ENCODE data around the gene B3GNT9.
"Not testable (repeated sequence)": the region's sequence is repeated elsewhere in the genome, so short reads cannot be mapped to it uniquely, and the experiment has no call there.

Gene B3GNT9

GRCh38 chr16:67142342-67142741 lies 8.5 kb downstream of the B3GNT9 start:
- no peaks in the 10 kb centered on the region for H3K27me3 ChIP-seq (ENCODE audit: control insufficient read depth in 2 of 2, insufficient read depth in 2 of 2, low read length in 2 of 2)
- no peak overlapping the region for H3K9ac ChIP-seq (ENCODE audit: low read depth in 1 of 2, low read length in 2 of 2)
- H3K36me3 ChIP-seq (ENCODE audit: control insufficient read depth in 2 of 2, insufficient read depth in 2 of 2, low read length in 2 of 2) = peaks cover 67 to 82% of the 10 kb centered on the region in 2 donors
- no peaks in the 10 kb centered on the region for H3K4me1 ChIP-seq (ENCODE audit: control insufficient read depth in 2 of 2, insufficient read depth in 2 of 2, low read length in 2 of 2)
- no peak overlapping the region for H3K27ac ChIP-seq (ENCODE audit: low read depth in 2 of 2, low read length in 2 of 2)
- no peaks in the 10 kb centered on the region for H3K9me3 ChIP-seq (ENCODE audit: control insufficient read depth in 2 of 2, low read length in 2 of 2)
- H3K4me3 ChIP-seq (ENCODE audit: low read length in 2 of 2) = no peak overlapping the region

GRCh38 chr16:67141391-67141790 lies 9.4 kb downstream of the B3GNT9 start:
- Histone ChIP-seq H3K27ac (ENCODE audit: low read depth in 2 of 2, low read length in 2 of 2) (no peak overlapping the region), H3K4me3 (ENCODE audit: low read length in 2 of 2) (no peak overlapping the region), H3K4me1 (ENCODE audit: control insufficient read depth in 2 of 2, insufficient read depth in 2 of 2, low read length in 2 of 2) (no peaks in the 10 kb centered on the region), H3K9ac (ENCODE audit: low read depth in 1 of 2, low read length in 2 of 2) (no peak overlapping the region), H3K27me3 (ENCODE audit: control insufficient read depth in 2 of 2, insufficient read depth in 2 of 2, low read length in 2 of 2) (no peaks in the 10 kb centered on the region), H3K36me3 (ENCODE audit: control insufficient read depth in 2 of 2, insufficient read depth in 2 of 2, low read length in 2 of 2) (peaks cover 57 to 77% of the 10 kb centered on the region in 2 donors), H3K9me3 (ENCODE audit: control insufficient read depth in 2 of 2, low read length in 2 of 2) (no peaks in the 10 kb centered on the region)

- H3K27ac ChIP-seq (ENCODE audit: low read depth in 2 of 2, low read length in 2 of 2) = no peak overlapping the region
- no peaks in the 10 kb centered on the region for H3K9me3 ChIP-seq (ENCODE audit: control insufficient read depth in 2 of 2, low read length in 2 of 2)
- H3K36me3 ChIP-seq (ENCODE audit: control insufficient read depth in 2 of 2, insufficient read depth in 2 of 2, low read length in 2 of 2) = peaks cover 44 to 69% of the 10 kb centered on the region in 2 donors
Measured at GRCh38 chr16:67137605-67138004, 13.2 kb downstream of the B3GNT9 start.

GRCh38 chr16:67129422-67129821 lies 21.4 kb downstream of the B3GNT9 start:
- H3K4me3 ChIP-seq (ENCODE audit: low read length in 2 of 2) = no peak overlapping the region
- H3K27ac ChIP-seq (ENCODE audit: low read depth in 2 of 2, low read length in 2 of 2) = no peak overlapping the region
- no peaks in the 10 kb centered on the region for H3K27me3 ChIP-seq (ENCODE audit: control insufficient read depth in 2 of 2, insufficient read depth in 2 of 2, low read length in 2 of 2)
- no peaks in the 10 kb centered on the region for H3K9me3 ChIP-seq (ENCODE audit: control insufficient read depth in 2 of 2, low read length in 2 of 2)
- no peak overlapping the region for H3K9ac ChIP-seq (ENCODE audit: low read depth in 1 of 2, low read length in 2 of 2)
- no peaks in the 10 kb centered on the region for H3K4me1 ChIP-seq (ENCODE audit: control insufficient read depth in 2 of 2, insufficient read depth in 2 of 2, low read length in 2 of 2)
- H3K36me3 ChIP-seq (ENCODE audit: control insufficient read depth in 2 of 2, insufficient read depth in 2 of 2, low read length in 2 of 2) = peaks cover 29 to 50% of the 10 kb centered on the region in 2 donors

More at GRCh38 chr16:67137605-67138004, 13.2 kb downstream of the B3GNT9 start:
- no peaks in the 10 kb centered on the region for H3K27me3 ChIP-seq (ENCODE audit: control insufficient read depth in 2 of 2, insufficient read depth in 2 of 2, low read length in 2 of 2)
- no peaks in the 10 kb centered on the region for H3K4me1 ChIP-seq (ENCODE audit: control insufficient read depth in 2 of 2, insufficient read depth in 2 of 2, low read length in 2 of 2)
- H3K4me3 ChIP-seq (ENCODE audit: low read length in 2 of 2) = no peak overlapping the region
- H3K9ac ChIP-seq (ENCODE audit: low read depth in 1 of 2, low read length in 2 of 2) = no peak overlapping the region

GRCh38 chr16:67128887-67129286 lies 21.9 kb downstream of the B3GNT9 start:
- peaks cover 29 to 50% of the 10 kb centered on the region in 2 donors for H3K36me3 ChIP-seq (ENCODE audit: control insufficient read depth in 2 of 2, insufficient read depth in 2 of 2, low read length in 2 of 2)
- no peak overlapping the region for H3K9ac ChIP-seq (ENCODE audit: low read depth in 1 of 2, low read length in 2 of 2)
- no peaks in the 10 kb centered on the region for H3K9me3 ChIP-seq (ENCODE audit: control insufficient read depth in 2 of 2, low read length in 2 of 2)
- no peak overlapping the region for H3K4me3 ChIP-seq (ENCODE audit: low read length in 2 of 2)
- no peaks in the 10 kb centered on the region for H3K4me1 ChIP-seq (ENCODE audit: control insufficient read depth in 2 of 2, insufficient read depth in 2 of 2, low read length in 2 of 2)
- H3K27ac ChIP-seq (ENCODE audit: low read depth in 2 of 2, low read length in 2 of 2) = no peak overlapping the region
- H3K27me3 ChIP-seq (ENCODE audit: control insufficient read depth in 2 of 2, insufficient read depth in 2 of 2, low read length in 2 of 2) = no peaks in the 10 kb centered on the region

GRCh38 chr16:67128417-67128816 lies 22.4 kb downstream of the B3GNT9 start:
- Histone ChIP-seq H3K27me3 (ENCODE audit: control insufficient read depth in 2 of 2, insufficient read depth in 2 of 2, low read length in 2 of 2) (no peaks in the 10 kb centered on the region), H3K9ac (ENCODE audit: low read depth in 1 of 2, low read length in 2 of 2) (no peak overlapping the region), H3K4me1 (ENCODE audit: control insufficient read depth in 2 of 2, insufficient read depth in 2 of 2, low read length in 2 of 2) (no peaks in the 10 kb centered on the region), H3K4me3 (ENCODE audit: low read length in 2 of 2) (no peak overlapping the region), H3K36me3 (ENCODE audit: control insufficient read depth in 2 of 2, insufficient read depth in 2 of 2, low read length in 2 of 2) (peaks cover 30 to 54% of the 10 kb centered on the region in 2 donors), H3K27ac (ENCODE audit: low read depth in 2 of 2, low read length in 2 of 2) (no peak overlapping the region), H3K9me3 (ENCODE audit: control insufficient read depth in 2 of 2, low read length in 2 of 2) (no peaks in the 10 kb centered on the region)

- not testable (repeated sequence) for H3K9ac ChIP-seq (ENCODE audit: low read depth in 1 of 2, low read length in 2 of 2); H3K9me3 ChIP-seq (ENCODE audit: control insufficient read depth in 2 of 2, low read length in 2 of 2); H3K4me1 ChIP-seq (ENCODE audit: control insufficient read depth in 2 of 2, insufficient read depth in 2 of 2, low read length in 2 of 2); H3K27me3 ChIP-seq (ENCODE audit: control insufficient read depth in 2 of 2, insufficient read depth in 2 of 2, low read length in 2 of 2); H3K4me3 ChIP-seq (ENCODE audit: low read length in 2 of 2); H3K27ac ChIP-seq (ENCODE audit: low read depth in 2 of 2, low read length in 2 of 2)
- peaks cover 24 to 48% of the 10 kb centered on the region in 2 donors for H3K36me3 ChIP-seq (ENCODE audit: control insufficient read depth in 2 of 2, insufficient read depth in 2 of 2, low read length in 2 of 2)
Measured at GRCh38 chr16:67122799-67123198, 28.0 kb downstream of the B3GNT9 start.

GRCh38 chr16:67120025-67120424 lies 30.8 kb downstream of the B3GNT9 start:
- H3K27me3 ChIP-seq (ENCODE audit: control insufficient read depth in 2 of 2, insufficient read depth in 2 of 2, low read length in 2 of 2) = no peaks in the 10 kb centered on the region
- no peaks in the 10 kb centered on the region for H3K4me1 ChIP-seq (ENCODE audit: control insufficient read depth in 2 of 2, insufficient read depth in 2 of 2, low read length in 2 of 2)
- no peaks in the 10 kb centered on the region for H3K9me3 ChIP-seq (ENCODE audit: control insufficient read depth in 2 of 2, low read length in 2 of 2)
- no peak overlapping the region for H3K4me3 ChIP-seq (ENCODE audit: low read length in 2 of 2)
- H3K9ac ChIP-seq (ENCODE audit: low read depth in 1 of 2, low read length in 2 of 2) = no peak overlapping the region
- H3K36me3 ChIP-seq (ENCODE audit: control insufficient read depth in 2 of 2, insufficient read depth in 2 of 2, low read length in 2 of 2) = peaks cover 18 to 37% of the 10 kb centered on the region in 2 donors
- H3K27ac ChIP-seq (ENCODE audit: low read depth in 2 of 2, low read length in 2 of 2) = no peak overlapping the region

- no peaks in the 10 kb centered on the region for H3K27me3 ChIP-seq (ENCODE audit: control insufficient read depth in 2 of 2, insufficient read depth in 2 of 2, low read length in 2 of 2)
- H3K4me1 ChIP-seq (ENCODE audit: control insufficient read depth in 2 of 2, insufficient read depth in 2 of 2, low read length in 2 of 2) = peaks cover 0 to 5% of the 10 kb centered on the region in 2 donors
- H3K36me3 ChIP-seq (ENCODE audit: control insufficient read depth in 2 of 2, insufficient read depth in 2 of 2, low read length in 2 of 2) = peaks cover 10 to 19% of the 10 kb centered on the region in 2 donors
Measured at GRCh38 chr16:67117716-67118115, 33.1 kb downstream of the B3GNT9 start.

GRCh38 chr16:67116388-67117311 lies 34.1 kb downstream of the B3GNT9 start:
- Histone ChIP-seq H3K9ac (ENCODE audit: low read depth in 1 of 2, low read length in 2 of 2) (no peak overlapping the region), H3K4me3 (ENCODE audit: low read length in 2 of 2) (no peak overlapping the region), H3K4me1 (ENCODE audit: control insufficient read depth in 2 of 2, insufficient read depth in 2 of 2, low read length in 2 of 2) (peaks cover 0 to 11% of the 10 kb centered on the region in 2 donors), H3K36me3 (ENCODE audit: control insufficient read depth in 2 of 2, insufficient read depth in 2 of 2, low read length in 2 of 2) (peaks cover 4 to 11% of the 10 kb centered on the region in 2 donors), H3K9me3 (ENCODE audit: control insufficient read depth in 2 of 2, low read length in 2 of 2) (no peaks in the 10 kb centered on the region), H3K27ac (ENCODE audit: low read depth in 2 of 2, low read length in 2 of 2) (no peak overlapping the region), H3K27me3 (ENCODE audit: control insufficient read depth in 2 of 2, insufficient read depth in 2 of 2, low read length in 2 of 2) (no peaks in the 10 kb centered on the region)

More at GRCh38 chr16:67117716-67118115, 33.1 kb downstream of the B3GNT9 start:
- no peaks in the 10 kb centered on the region for H3K9me3 ChIP-seq (ENCODE audit: control insufficient read depth in 2 of 2, low read length in 2 of 2)
- no peak overlapping the region for H3K9ac ChIP-seq (ENCODE audit: low read depth in 1 of 2, low read length in 2 of 2)
- H3K4me3 ChIP-seq (ENCODE audit: low read length in 2 of 2) = no peak overlapping the region
- H3K27ac ChIP-seq (ENCODE audit: low read depth in 2 of 2, low read length in 2 of 2) = no peak overlapping the region

All from mucosa of rectum (tissue), 2 donors.